Liver (tissue), 3 donors: ENCODE results near the gene PRSS22.

Source experiments
- CTCF ChIP-seq: fragments of 150-350 bp; IDR thresholded peaks from 2 replicates; pipeline ENCODE4 v1.5.1; 2017; ENCODE audit warnings: improper control_type of control experiment, low read depth, low read length; ENCODE audit not compliant: missing input control
- GABPA ChIP-seq, 2 donors: IDR thresholded peaks in 1 of 2; conservative IDR thresholded peaks in 1 of 2; 2 replicates each; pipeline ENCODE4 v1.6.1; 2016; ENCODE audit warnings: antibody characterized with exemption in 2 of 2, mild to moderate bottlenecking in 1 of 2, moderate library complexity in 1 of 2
- HNF4A ChIP-seq, 2 donors: conservative IDR thresholded peaks; 2 replicates each; pipeline ENCODE4 v1.6.1; 2016; ENCODE audit warnings: antibody characterized with exemption in 2 of 2, mild to moderate bottlenecking in 2 of 2
- JUND ChIP-seq, 2 donors: IDR thresholded peaks; 2 replicates each; pipeline ENCODE4 v1.6.1; 2016; ENCODE audit warnings: antibody characterized with exemption in 2 of 2
- RAD21 ChIP-seq, 2 donors: IDR thresholded peaks; 2 replicates each; pipeline ENCODE4 v1.6.1; 2016; ENCODE audit warnings: antibody characterized with exemption in 2 of 2, mild to moderate bottlenecking in 2 of 2
- TAF1 ChIP-seq: conservative IDR thresholded peaks from 2 replicates; pipeline ENCODE4 v1.6.1; 2016; ENCODE audit warnings: antibody characterized with exemption, mild to moderate bottlenecking
- TF ChIP-seq, protein P1 (sequence below): IDR thresholded peaks from 2 replicates; pipeline ENCODE4 v1.6.1; 2016; ENCODE audit warnings: antibody characterized with exemption
- TF ChIP-seq, protein P2 (sequence below): IDR thresholded peaks from 2 replicates; pipeline ENCODE4 v1.6.1; 2016; ENCODE audit warnings: antibody characterized with exemption
- donor health status: healthy.
- donor health status: healthy.

GRCh38 chr16:2810651-2811050, 47.3 kb downstream of the PRSS22 start:
- TF ChIP-seq CTCF (no peak), RAD21 (IDR thresholded peaks at IDR 0.05) (no peak), GABPA (IDR thresholded peaks at IDR 0.05 in 1 of 2, conservative IDR thresholded peaks at IDR 0.05 in 1 of 2) (no peak), TAF1 (no peak), HNF4A (conservative IDR thresholded peaks at IDR 0.05) (no peak), JUND (IDR thresholded peaks at IDR 0.05) (no peak)
- TF ChIP-seq, protein P1, sequence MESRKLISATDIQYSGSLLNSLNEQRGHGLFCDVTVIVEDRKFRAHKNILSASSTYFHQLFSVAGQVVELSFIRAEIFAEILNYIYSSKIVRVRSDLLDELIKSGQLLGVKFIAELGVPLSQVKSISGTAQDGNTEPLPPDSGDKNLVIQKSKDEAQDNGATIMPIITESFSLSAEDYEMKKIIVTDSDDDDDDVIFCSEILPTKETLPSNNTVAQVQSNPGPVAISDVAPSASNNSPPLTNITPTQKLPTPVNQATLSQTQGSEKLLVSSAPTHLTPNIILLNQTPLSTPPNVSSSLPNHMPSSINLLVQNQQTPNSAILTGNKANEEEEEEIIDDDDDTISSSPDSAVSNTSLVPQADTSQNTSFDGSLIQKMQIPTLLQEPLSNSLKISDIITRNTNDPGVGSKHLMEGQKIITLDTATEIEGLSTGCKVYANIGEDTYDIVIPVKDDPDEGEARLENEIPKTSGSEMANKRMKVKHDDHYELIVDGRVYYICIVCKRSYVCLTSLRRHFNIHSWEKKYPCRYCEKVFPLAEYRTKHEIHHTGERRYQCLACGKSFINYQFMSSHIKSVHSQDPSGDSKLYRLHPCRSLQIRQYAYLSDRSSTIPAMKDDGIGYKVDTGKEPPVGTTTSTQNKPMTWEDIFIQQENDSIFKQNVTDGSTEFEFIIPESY: no peak
- TF ChIP-seq, protein P2, sequence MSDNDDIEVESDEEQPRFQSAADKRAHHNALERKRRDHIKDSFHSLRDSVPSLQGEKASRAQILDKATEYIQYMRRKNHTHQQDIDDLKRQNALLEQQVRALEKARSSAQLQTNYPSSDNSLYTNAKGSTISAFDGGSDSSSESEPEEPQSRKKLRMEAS: no peak
